ENCODE results near the gene ZNF576. TPM values are rescaled to one million over a fixed set of nuclear protein-coding genes. Genes with fewer than 3 reads are reported as not detected.

The ZNF576 gene
- total and polyA plus RNA-seq, 2 of the 13 experiments (the other 11 are each of a cell fraction or from before 2014, with no cell fraction given): 7.2 to 9.6 TPM

DNA sequence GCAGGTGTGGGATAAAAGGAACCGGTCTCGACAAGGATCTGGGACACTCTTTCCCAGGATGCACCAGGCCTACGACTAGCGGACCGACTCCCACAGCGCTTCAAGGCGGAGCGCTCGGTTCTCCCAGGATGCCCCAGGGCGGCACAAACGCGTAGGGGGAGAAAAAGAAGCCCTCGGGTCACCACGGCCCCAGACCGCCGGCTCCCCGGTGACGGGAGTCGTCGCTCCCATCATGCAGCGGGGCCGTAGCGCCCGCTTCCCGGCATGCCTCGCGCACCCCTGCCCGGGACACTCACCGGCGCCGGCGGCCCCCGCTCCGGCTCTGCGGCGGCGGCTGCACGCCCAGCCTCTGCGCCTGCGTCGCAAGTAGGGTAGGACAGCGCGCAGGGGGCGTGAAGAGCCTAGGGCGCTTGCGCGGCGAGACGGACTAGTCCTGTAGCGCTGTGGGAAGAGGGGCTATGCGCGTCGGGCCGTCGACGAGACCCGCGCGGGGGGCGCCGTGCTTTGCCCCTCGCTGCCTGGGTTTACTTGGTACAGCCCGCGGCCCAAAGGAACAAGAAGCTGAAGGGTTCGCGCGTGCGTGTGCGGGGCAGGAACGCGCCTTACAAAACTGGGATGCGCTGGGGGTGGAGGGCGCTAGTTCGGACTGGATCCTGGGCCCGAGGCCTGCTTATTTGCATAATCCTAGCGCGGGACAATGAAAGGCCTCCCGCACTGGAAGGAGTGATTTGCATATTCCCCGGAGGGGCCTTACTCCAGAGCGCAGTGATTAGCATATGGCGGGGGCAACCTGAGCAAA is 23.1 kb downstream of the ZNF576 start, which contains the start of gene ZNF428 (continued):
- TF ChIP-seq, protein P1, sequence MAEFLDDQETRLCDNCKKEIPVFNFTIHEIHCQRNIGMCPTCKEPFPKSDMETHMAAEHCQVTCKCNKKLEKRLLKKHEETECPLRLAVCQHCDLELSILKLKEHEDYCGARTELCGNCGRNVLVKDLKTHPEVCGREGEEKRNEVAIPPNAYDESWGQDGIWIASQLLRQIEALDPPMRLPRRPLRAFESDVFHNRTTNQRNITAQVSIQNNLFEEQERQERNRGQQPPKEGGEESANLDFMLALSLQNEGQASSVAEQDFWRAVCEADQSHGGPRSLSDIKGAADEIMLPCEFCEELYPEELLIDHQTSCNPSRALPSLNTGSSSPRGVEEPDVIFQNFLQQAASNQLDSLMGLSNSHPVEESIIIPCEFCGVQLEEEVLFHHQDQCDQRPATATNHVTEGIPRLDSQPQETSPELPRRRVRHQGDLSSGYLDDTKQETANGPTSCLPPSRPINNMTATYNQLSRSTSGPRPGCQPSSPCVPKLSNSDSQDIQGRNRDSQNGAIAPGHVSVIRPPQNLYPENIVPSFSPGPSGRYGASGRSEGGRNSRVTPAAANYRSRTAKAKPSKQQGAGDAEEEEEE (CRISPR knock-in tag; IDR thresholded peaks at IDR 0.05; ENCODE audit: borderline replicate concordance): 0 out of 2 replicates have a peak, but pooled peaks have one; percentile 28
- TF ChIP-seq ZFAT (CRISPR knock-in tag; conservative IDR thresholded peaks at IDR 0.05) (0 out of 2 replicates have a peak, but pooled peaks have one; percentile 70), ZNF121 (CRISPR knock-in tag; IDR thresholded peaks at IDR 0.05) (peak; percentile 84), ZNF674 (CRISPR knock-in tag; IDR thresholded peaks at IDR 0.05; ENCODE audit: low read depth) (0 out of 2 replicates have a peak, but pooled peaks have one; percentile 85), ZNF563 (CRISPR knock-in tag; IDR thresholded peaks at IDR 0.05) (peak; percentile 84), FOXC1 (CRISPR knock-in tag; IDR thresholded peaks at IDR 0.05; ENCODE audit: borderline replicate concordance) (peak; percentile 94), TBP (CRISPR knock-in tag; IDR thresholded peaks at IDR 0.05) (peak; percentile 25; the same call in 1 of the 2 replicates), HOXA3 (CRISPR knock-in tag; IDR thresholded peaks at IDR 0.05) (peak; percentile 80), ZNF761 (CRISPR knock-in tag; conservative IDR thresholded peaks at IDR 0.05) (peak; percentile 96), FOSL2 (CRISPR knock-in tag; IDR thresholded peaks at IDR 0.05) (peak; percentile 7; the same call in 1 of the 2 replicates), DBP (CRISPR knock-in tag; IDR thresholded peaks at IDR 0.05; ENCODE audit: not compliant biosample characterization) (no peak), MYC (CRISPR knock-in tag; IDR thresholded peaks at IDR 0.05; ENCODE audit: borderline replicate concordance) (0 out of 2 replicates have a peak, but pooled peaks have one; percentile 47), RNF2 (conservative IDR thresholded peaks at IDR 0.05; ENCODE audit: low read depth) (peak; percentile 84; the same call in 1 of the 2 replicates), HOXA5 (CRISPR knock-in tag; IDR thresholded peaks at IDR 0.05) (peak; percentile 77; the same call in 1 of the 2 replicates), ASH2L (IDR thresholded peaks at IDR 0.05; ENCODE audit: insufficient read length, low read depth, low read length) (peak; percentile 86), ZNF629 (CRISPR knock-in tag; conservative IDR thresholded peaks at IDR 0.05) (peak; percentile 33; the same call in 1 of the 2 replicates), ZNF841 (CRISPR knock-in tag; IDR thresholded peaks at IDR 0.05; ENCODE audit: borderline replicate concordance) (no peak), ZNF547 (CRISPR knock-in tag; IDR thresholded peaks at IDR 0.05) (peak; percentile 89; the same call in 1 of the 2 replicates), FOXP1 (IDR thresholded peaks at IDR 0.05) (no peak), FOXP1 (CRISPR knock-in tag; IDR thresholded peaks at IDR 0.05) (no peak), CHD4 (IDR thresholded peaks at IDR 0.05; ENCODE audit: borderline replicate concordance, low read length) (no peak), ZSCAN29 (CRISPR knock-in tag; conservative IDR thresholded peaks at IDR 0.05) (0 out of 2 replicates have a peak, but pooled peaks have one; percentile 43), ZNF230 (CRISPR knock-in tag; IDR thresholded peaks at IDR 0.05) (no peak), PITX1 (CRISPR knock-in tag; IDR thresholded peaks at IDR 0.05) (peak; percentile 64; the same call in 1 of the 2 replicates), SRSF1 (optimal IDR thresholded peaks at IDR 0.05; ENCODE audit: low read depth, low read length) (peak; percentile 80)
